OCI-LY3 (cell line): ENCODE data around the gene CHIT1.

ENCODE experiments used
- H2AFZ ChIP-seq: fragments of 200-600, 300-600 bp; shearing (Covaris generic); 2 replicates; pipeline ENCODE4 v1.6.0; 2014; ENCODE audit warnings: antibody characterized with exemption, low read depth, low read length
- H3K27ac ChIP-seq: fragments of 200-600, 300-600 bp; sonication (generic); 2 replicates; pipeline ENCODE4 v1.5.1; 2014; ENCODE audit warnings: mild to moderate bottlenecking, low read length, moderate library complexity, mixed read lengths
- H3K27me3 ChIP-seq: fragments of 200-600, 300-600 bp; sonication (generic); 2 replicates; pipeline ENCODE4 v1.6.1; 2014; ENCODE audit warnings: low read depth, low read length, mixed read lengths
- H3K36me3 ChIP-seq: fragments of 200-600, 300-600 bp; sonication (generic); replicated peaks from 2 replicates; pipeline ENCODE3; 2014; ENCODE audit warnings: low read depth, low read length, mixed read lengths
- H3K4me1 ChIP-seq: fragments of 300-600, 200-600 bp; sonication (generic); 2 replicates; pipeline ENCODE4 v1.6.1; 2014; ENCODE audit warnings: low read length, mixed read lengths
- H3K4me2 ChIP-seq: fragments of 200-600, 300-600 bp; sonication (generic); 2 replicates; pipeline ENCODE4 v1.6.1; 2014; ENCODE audit warnings: low read length, mixed read lengths
- H3K4me3 ChIP-seq: fragments of 300-600, 200-600 bp; sonication (generic); 2 replicates; pipeline ENCODE4 v1.5.1; 2014; ENCODE audit warnings: antibody characterized with exemption, mild to moderate bottlenecking, low read length, moderate library complexity
- H3K79me2 ChIP-seq: fragments of 300-600, 200-600 bp; shearing (Covaris generic); 2 replicates; pipeline ENCODE4 v1.6.1; 2014; ENCODE audit warnings: mild to moderate bottlenecking, low read length, mixed read lengths
- H3K9ac ChIP-seq: fragments of 300-600, 200-600 bp; shearing (Covaris generic); 2 replicates; pipeline ENCODE4 v1.6.0; 2014; ENCODE audit warnings: mild to moderate bottlenecking, low read length, moderate library complexity
- H3K9me3 ChIP-seq: fragments of 200-600, 300-600 bp; shearing (Covaris generic); 2 replicates; pipeline ENCODE4 v1.6.1; 2014; ENCODE audit warnings: low read length, mixed read lengths; ENCODE audit not compliant: insufficient read depth
- H4K20me1 ChIP-seq: fragments of 200-600, 300-600 bp; sonication (generic); 2 replicates; pipeline ENCODE4 v1.6.1; 2016; ENCODE audit warnings: low read length, mixed read lengths; ENCODE audit not compliant: insufficient read depth
- EZH2phosphoT487 ChIP-seq: fragments of 200-600 bp; shearing (Covaris generic); IDR thresholded peaks from 2 replicates; pipeline ENCODE4 v1.6.1; 2018; ENCODE audit warnings: antibody characterized with exemption, mixed run types, low read depth
- TF ChIP-seq, protein P1 (sequence below): fragments of 200-600, 300-600 bp; sonication (generic); IDR thresholded peaks from 2 replicates; pipeline ENCODE4 v1.5.1; 2014; ENCODE audit warnings: antibody characterized with exemption, low read length, low read depth

Gene CHIT1

DNA sequence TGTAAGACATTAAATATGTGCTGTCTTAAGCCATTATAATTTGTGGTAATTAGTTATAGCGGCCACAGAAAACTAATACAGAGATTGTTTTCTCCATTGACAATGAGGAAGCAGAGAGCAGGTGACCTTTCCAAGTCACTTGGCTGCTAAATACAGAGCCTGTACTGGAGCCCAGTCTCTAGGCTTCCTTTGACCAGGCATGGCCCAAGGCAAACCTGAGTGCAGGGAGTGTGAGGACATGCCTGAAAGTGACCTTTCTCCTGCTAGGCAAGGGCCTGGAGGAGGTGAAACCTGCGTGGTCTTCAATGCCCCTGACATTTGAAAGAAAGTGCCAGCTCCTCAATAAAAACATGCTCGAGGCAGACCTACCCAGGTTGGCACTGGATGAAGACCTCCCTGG is 30.5 kb downstream of the CHIT1 start:
- Histone ChIP-seq H3K9me3 (no peaks in the 10 kb centered on the region), H3K9ac (no peak overlapping the region), H3K4me3 (no peak overlapping the region), H3K36me3 (no peaks in the 10 kb centered on the region), H4K20me1 (no peaks in the 10 kb centered on the region), H3K4me1 (no peaks in the 10 kb centered on the region), H3K27ac (no peak overlapping the region), H2AFZ (no peak overlapping the region), H3K79me2 (no peaks in the 10 kb centered on the region), H3K4me2 (no peak overlapping the region), H3K27me3 (peaks cover 75% of the 10 kb centered on the region)
- no peak for TF ChIP-seq EZH2phosphoT487
- TF ChIP-seq, protein P1, sequence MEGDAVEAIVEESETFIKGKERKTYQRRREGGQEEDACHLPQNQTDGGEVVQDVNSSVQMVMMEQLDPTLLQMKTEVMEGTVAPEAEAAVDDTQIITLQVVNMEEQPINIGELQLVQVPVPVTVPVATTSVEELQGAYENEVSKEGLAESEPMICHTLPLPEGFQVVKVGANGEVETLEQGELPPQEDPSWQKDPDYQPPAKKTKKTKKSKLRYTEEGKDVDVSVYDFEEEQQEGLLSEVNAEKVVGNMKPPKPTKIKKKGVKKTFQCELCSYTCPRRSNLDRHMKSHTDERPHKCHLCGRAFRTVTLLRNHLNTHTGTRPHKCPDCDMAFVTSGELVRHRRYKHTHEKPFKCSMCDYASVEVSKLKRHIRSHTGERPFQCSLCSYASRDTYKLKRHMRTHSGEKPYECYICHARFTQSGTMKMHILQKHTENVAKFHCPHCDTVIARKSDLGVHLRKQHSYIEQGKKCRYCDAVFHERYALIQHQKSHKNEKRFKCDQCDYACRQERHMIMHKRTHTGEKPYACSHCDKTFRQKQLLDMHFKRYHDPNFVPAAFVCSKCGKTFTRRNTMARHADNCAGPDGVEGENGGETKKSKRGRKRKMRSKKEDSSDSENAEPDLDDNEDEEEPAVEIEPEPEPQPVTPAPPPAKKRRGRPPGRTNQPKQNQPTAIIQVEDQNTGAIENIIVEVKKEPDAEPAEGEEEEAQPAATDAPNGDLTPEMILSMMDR, result no peak

DNA sequence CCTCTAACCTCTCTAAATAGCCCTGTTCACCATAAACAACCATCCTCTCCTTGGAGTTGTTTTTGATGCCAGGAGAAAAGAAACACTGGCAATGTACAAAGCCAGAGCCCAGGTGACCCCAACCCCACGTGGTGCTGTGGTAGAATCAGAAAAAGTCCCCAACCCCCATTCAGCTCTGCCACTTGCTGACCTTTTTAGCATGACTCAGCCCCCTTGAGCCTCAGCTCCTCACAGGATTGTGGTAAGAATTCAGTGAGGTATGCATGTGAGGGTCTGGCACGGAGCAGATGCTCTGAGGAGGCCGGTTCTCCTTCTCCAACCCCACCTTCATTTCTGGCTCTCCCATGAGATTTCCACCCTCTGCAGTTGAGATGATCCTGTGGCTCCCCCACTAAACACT is 31.8 kb downstream of the CHIT1 start:
- Histone ChIP-seq H3K4me1 (no peaks in the 10 kb centered on the region), H3K79me2 (no peaks in the 10 kb centered on the region), H3K9ac (no peak overlapping the region), H3K4me2 (no peak overlapping the region), H2AFZ (no peak overlapping the region), H3K27ac (no peak overlapping the region), H3K9me3 (no peaks in the 10 kb centered on the region), H3K4me3 (no peak overlapping the region), H3K36me3 (no peaks in the 10 kb centered on the region), H4K20me1 (no peaks in the 10 kb centered on the region), H3K27me3 (peaks cover 61% of the 10 kb centered on the region)
- no peak for TF ChIP-seq EZH2phosphoT487
- TF ChIP-seq, protein P1, result no peak

DNA sequence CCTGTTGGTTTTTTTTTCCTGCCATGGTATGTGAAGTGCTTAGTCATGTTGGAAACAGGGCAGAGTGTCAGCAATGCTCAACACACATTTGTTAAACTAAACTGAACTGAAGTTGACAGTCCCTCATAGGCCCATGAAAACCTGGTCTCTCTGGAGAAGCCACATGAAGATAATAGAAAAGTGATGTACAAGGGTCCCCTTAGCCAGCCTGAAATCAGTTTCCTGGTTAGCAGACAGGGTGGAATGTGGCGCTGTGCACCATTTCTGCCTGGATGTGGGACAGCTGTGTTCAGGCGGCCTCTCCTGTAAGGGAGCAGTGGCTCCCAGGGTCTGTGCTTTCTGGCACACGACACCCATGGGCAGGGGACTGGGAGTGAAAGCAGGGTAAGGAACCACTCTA is 33.1 kb downstream of the CHIT1 start:
- Histone ChIP-seq H3K9ac (no peak overlapping the region), H3K4me1 (no peaks in the 10 kb centered on the region), H4K20me1 (no peaks in the 10 kb centered on the region), H3K4me3 (no peak overlapping the region), H3K79me2 (no peaks in the 10 kb centered on the region), H3K9me3 (no peaks in the 10 kb centered on the region), H3K36me3 (no peaks in the 10 kb centered on the region), H3K27me3 (peaks cover 52% of the 10 kb centered on the region), H2AFZ (no peak overlapping the region), H3K27ac (no peak overlapping the region), H3K4me2 (no peak overlapping the region)
- TF ChIP-seq, protein P1, result no peak
- TF ChIP-seq EZH2phosphoT487, result no peak

DNA sequence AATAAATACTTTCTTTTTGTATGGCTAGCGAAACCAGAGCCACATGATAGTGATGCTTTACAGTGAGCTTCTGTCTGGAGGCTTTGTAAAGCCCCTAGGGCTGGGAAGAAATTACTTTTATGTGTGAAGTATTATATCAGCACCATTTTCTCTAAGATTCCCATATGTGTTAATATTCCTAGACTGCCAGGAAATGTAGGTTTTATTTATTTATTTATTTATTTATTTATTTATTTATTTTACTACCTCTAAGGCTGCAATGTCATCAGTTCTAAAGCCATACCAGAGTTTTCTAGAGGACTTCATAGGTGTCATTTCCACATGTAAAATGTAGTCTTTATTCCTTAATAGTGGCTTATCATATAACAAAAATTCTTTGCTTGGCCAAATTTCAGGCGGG is 38.5 kb downstream of the CHIT1 start:
- peaks cover 35% of the 10 kb centered on the region for H3K27me3 ChIP-seq
- H3K36me3 ChIP-seq, result no peaks in the 10 kb centered on the region
- no peak overlapping the region for H3K27ac ChIP-seq
- no peak overlapping the region for H3K9ac ChIP-seq
- TF ChIP-seq EZH2phosphoT487, result no peak
- TF ChIP-seq, protein P1, result no peak
- H3K4me1 ChIP-seq, result peaks cover 23% of the 10 kb centered on the region
- peak overlapping the region; percentile 78 for H3K4me2 ChIP-seq
- H2AFZ ChIP-seq, result no peak overlapping the region
- no peaks in the 10 kb centered on the region for H4K20me1 ChIP-seq
- H3K4me3 ChIP-seq, result no peak overlapping the region
- H3K9me3 ChIP-seq, result no peaks in the 10 kb centered on the region
- no peaks in the 10 kb centered on the region for H3K79me2 ChIP-seq
